HEK293T (cell line): ENCODE results near the gene TLX1.
A peak's percentile ranks its signal among the peaks of the same experiment; 100 is the strongest.
"Not testable (repeated sequence)": the region's sequence is repeated elsewhere in the genome, so short reads cannot be mapped to it uniquely, and the experiment has no call there.

Source experiments
- CTCF ChIA-PET: fragments of 350-600 bp; formaldehyde crosslinking; extraction: SDS; loops from one replicate; lab custom pipeline; 2021; ENCODE audit warnings: antibody characterized with exemption, inconsistent platforms; lab: Yijun Ruan, JAX
- POLR2A ChIA-PET: fragments of 350-600 bp; formaldehyde crosslinking; extraction: SDS; loops from one replicate; lab custom pipeline; 2020; ENCODE audit warnings: antibody characterized with exemption, inconsistent platforms; lab: Yijun Ruan, JAX
- DNase-seq: peaks from one replicate; pipeline ENCODE4 v3.0.0; 2012; ENCODE audit warnings: mixed read lengths; ENCODE audit errors: extremely low spot score
- ARNT ChIP-seq: fragments of 450-650 bp; IDR thresholded peaks from 2 replicates; pipeline ENCODE4 v1.6.1; 2017; ENCODE audit warnings: mild to moderate bottlenecking
- BHLHE40 ChIP-seq: fragments of 450-650 bp; IDR thresholded peaks from 2 replicates; pipeline ENCODE4 v1.6.1; 2016; ENCODE audit warnings: mild to moderate bottlenecking, moderate library complexity, borderline replicate concordance
- CTBP1 ChIP-seq: fragments of 450-650 bp; IDR thresholded peaks from 2 replicates; pipeline ENCODE4 v1.6.1; 2016; ENCODE audit warnings: borderline replicate concordance
- ELF4 ChIP-seq: fragments of 450-650 bp; IDR thresholded peaks from 2 replicates; pipeline ENCODE4 v1.6.1; 2017; ENCODE audit warnings: antibody characterized with exemption
- FOXA1 ChIP-seq: fragments of 450-650 bp; IDR thresholded peaks from 2 replicates; pipeline ENCODE4 v1.6.1; 2016; ENCODE audit warnings: mild to moderate bottlenecking
- FOXK2 ChIP-seq: fragments of 450-650 bp; IDR thresholded peaks from 2 replicates; pipeline ENCODE4 v1.6.1; 2016; ENCODE audit warnings: mild to moderate bottlenecking
- FOXM1 ChIP-seq: fragments of 450-650 bp; IDR thresholded peaks from 2 replicates; pipeline ENCODE4 v1.6.1; 2017; ENCODE audit warnings: mild to moderate bottlenecking, borderline replicate concordance
- HDGF ChIP-seq: fragments of 450-650 bp; IDR thresholded peaks from 2 replicates; pipeline ENCODE4 v1.6.1; 2017; ENCODE audit warnings: antibody characterized with exemption, borderline replicate concordance
- L3MBTL2 ChIP-seq: fragments of 450-650 bp; conservative IDR thresholded peaks from 2 replicates; pipeline ENCODE4 v1.6.1; 2016; ENCODE audit warnings: mild to moderate bottlenecking
- LEF1 ChIP-seq: fragments of 450-650 bp; IDR thresholded peaks from 2 replicates; pipeline ENCODE4 v1.6.1; 2017; ENCODE audit warnings: mild to moderate bottlenecking, borderline replicate concordance
- NFRKB ChIP-seq: fragments of 450-650 bp; IDR thresholded peaks from 2 replicates; pipeline ENCODE4 v1.6.1; 2016; ENCODE audit warnings: mild to moderate bottlenecking, moderate library complexity
- PKNOX1 ChIP-seq: fragments of 450-650 bp; IDR thresholded peaks from 2 replicates; pipeline ENCODE4 v1.6.1; 2016
- SP1 ChIP-seq: fragments of 450-650 bp; IDR thresholded peaks from 2 replicates; pipeline ENCODE4 v1.6.1; 2017
- SUZ12 ChIP-seq: fragments of 450-650 bp; IDR thresholded peaks from 2 replicates; pipeline ENCODE4 v1.6.1; 2016; ENCODE audit warnings: mild to moderate bottlenecking
- TARDBP ChIP-seq: fragments of 450-650 bp; IDR thresholded peaks from 2 replicates; pipeline ENCODE4 v1.6.1; 2016
- ZNF384 ChIP-seq: fragments of 450-650 bp; IDR thresholded peaks from 2 replicates; pipeline ENCODE4 v1.6.1; 2016

The TLX1 gene

DNA sequence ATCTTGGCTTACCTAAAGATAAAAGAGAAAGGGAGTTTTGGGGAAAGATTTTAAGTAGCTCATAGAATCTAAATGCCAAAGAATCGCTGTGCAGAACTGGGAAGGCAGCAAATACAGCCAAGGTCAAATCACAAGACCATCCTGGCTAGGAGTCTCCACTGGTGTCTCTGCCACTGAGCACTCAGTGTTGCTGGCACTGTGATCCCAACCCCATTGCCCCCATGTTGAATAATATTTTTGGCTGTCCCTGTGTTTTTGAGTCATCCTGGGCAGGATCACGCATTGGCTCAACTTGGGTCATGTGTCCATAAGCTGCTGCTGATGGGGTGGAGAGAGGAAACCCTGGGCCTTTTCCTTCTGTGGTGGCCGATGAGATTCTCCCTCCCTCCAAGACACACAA is 21.2 kb downstream of the TLX1 start:
- TF ChIP-seq SUZ12 (no peak), FOXK2 (no peak), NFRKB (no peak), PKNOX1 (no peak), ZNF384 (no peak), L3MBTL2 (no peak), FOXA1 (no peak)
- no peak for DNase-seq
- POLR2A ChIA-PET = no interaction called here
- CTCF ChIA-PET = interaction anchor here (1.7 to 4.7 kb wide), 3 partner anchors 9 to 102 kb away, joined by 5 to 21 read pairs (median 7); no protein-coding TSS in a partner anchor

DNA sequence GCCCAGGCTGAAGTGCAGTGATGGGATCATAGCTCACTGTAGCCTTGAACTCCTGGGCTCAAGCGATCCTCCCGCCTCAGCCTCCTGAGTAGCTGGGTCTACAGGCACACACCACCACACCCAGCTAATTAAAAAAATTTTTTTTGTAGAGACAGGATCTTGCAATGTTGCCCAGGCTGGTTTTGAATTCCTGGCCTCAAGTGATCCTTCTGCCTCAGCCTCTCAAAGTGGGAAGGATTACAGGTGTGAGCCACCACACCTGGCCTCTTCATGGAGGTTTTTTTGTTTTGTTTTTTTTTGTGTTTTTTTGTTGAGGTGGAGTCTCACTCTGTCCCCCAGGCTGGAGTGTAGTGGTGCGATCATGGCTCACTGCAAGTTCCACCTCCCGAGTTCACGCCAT is 23.4 kb downstream of the TLX1 start:
- POLR2A ChIA-PET, DNase-seq: not testable (repeated sequence)
- CTCF ChIA-PET = interaction anchor here (0.7 to 4.7 kb wide), 2 partner anchors 12 to 93 kb away, joined by 7 to 21 read pairs; partner anchors contain the start of gene KAZALD1

- ChIA-PET CTCF (interaction anchor here (1.3 kb wide), 1 partner anchor 60 kb away, joined by 3 read pairs; no protein-coding TSS in a partner anchor), POLR2A (interaction anchor here (0.8 kb wide), 1 partner anchor 89 kb away, joined by 3 read pairs; no protein-coding TSS in a partner anchor)
- TF ChIP-seq LEF1 (no peak), SP1 (no peak), TARDBP (no peak), NFRKB (no peak), ZNF384 (no peak), CTBP1 (no peak)
- no peak for DNase-seq
Observed at GRCh38 chr10:101155896-101156295, 24.8 kb downstream of the TLX1 start.

DNA sequence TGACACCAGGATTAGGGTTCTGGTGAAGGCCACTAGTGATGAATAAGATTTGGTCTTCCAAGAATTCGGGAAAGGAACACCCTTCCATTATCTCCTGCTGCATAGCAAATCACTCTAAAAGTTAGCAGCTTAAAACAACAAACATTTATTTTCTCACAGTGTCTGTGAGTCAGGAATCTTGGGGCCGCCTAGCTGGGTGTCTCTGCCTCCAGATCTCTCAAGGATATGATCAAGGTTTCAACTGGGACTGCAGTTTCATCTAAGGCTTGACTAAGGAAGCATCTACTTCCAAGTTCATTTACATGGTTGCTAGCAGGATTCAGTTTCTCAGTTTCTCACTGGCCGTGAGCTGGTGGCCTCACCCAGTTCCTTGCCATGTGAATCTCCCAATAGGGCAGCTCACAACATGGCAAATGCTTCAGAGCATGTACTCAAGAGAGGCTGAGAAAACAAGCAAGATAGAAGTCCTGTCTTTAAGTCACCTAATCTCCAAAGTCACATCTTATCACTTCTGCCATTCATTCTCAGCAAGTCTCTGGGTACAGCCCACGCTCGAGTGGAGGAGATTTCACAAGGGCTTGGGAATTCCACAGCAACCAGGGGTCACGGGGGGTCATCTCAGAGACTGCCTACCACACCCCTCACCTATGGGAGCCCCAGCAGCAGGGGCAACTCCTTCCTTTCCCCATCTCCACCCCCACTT is 26.8 kb downstream of the TLX1 start:
- POLR2A ChIA-PET = interaction anchor here (0.6 to 1.1 kb wide), 2 partner anchors 9 to 15 kb away, joined by 3 read pairs; no protein-coding TSS in a partner anchor
- no peak for DNase-seq
- TF ChIP-seq HDGF (no peak), ELF4 (no peak)
- CTCF ChIA-PET = interaction anchor here (0.6 to 1.5 kb wide), 5 partner anchors 16 to 412 kb away, joined by 3 to 6 read pairs (median 3); no protein-coding TSS in a partner anchor

DNA sequence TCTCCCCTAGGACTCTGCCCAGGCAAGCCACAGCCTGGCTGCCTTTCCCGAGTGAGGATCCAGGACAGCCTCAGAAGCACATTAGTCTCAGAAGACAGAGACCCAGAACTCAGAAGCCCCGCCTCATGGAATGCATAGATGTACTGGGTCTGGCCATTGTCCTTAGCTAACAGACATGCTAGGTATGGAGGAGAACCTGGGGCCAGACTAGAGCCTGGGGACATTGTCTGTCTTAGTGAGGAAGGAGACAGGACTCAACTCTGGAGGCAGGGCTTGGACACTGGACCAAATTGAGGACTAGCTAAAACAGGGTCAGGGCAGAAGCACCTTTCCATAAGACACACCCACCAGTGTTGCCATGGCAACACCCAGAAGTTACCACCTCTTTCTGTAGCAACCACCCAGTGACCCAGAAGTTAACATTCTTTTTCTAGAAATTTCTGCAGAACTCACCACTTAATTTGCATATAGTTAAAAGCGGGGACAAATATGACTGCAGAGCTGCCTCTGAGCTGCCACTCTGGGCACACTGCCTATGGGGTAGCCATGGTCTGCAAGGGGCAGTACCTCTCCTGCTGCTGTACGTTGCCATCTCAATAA is 27.5 kb downstream of the TLX1 start:
- ChIA-PET POLR2A (no interaction called here), CTCF (interaction anchor here (0.8 to 1.5 kb wide), 2 partner anchors 17 to 308 kb away, joined by 3 to 6 read pairs; no protein-coding TSS in a partner anchor)
- TF ChIP-seq SUZ12 (no peak), FOXM1 (no peak), FOXK2 (no peak), ZNF384 (no peak), CTBP1 (no peak), FOXA1 (no peak), PKNOX1 (no peak), BHLHE40 (no peak), SP1 (no peak), ELF4 (no peak), TARDBP (no peak), ARNT (no peak)
- no peak for DNase-seq

DNA sequence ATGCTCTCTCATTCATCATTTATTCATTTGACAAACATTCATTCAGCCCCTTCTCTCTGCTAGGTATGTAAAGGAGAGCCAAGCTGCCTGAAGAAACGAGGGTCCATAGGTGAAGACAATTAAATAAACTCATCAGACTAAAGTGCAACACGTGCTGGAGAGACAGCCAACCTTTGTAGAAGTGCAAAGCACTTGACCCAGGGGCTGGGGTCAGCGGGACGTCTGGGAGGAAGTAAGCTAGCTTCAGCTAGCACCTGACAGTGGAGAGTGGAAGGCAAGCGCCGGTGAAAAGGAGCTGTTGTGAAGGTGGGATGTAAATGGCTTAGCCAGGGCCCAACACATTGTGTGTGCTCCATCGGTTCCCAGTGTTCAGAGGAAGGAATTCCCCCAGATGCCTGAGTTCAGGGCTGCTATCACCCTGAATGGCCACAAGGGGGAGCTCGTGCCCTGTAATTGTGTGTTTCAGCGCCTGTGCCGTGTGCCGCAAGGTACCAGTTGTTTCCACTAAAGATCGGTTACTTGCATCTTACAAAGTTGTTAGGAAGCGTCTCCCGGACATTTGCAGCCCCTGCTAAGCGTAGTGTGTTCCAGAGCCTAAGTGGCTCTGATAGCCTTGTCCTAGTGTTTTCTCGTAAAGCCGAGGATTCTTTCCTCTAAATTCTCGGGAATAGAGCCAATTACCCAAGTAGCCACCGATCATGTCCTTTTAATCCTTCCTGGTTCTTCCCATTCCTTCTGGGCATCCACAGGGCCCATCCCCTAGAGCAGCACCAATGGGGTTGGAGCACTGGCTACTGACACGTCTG is 30.6 kb downstream of the TLX1 start:
- ChIA-PET CTCF (interaction anchor here (0.6 to 1.7 kb wide), 11 partner anchors 10 to 594 kb away, joined by 3 to 9 read pairs (median 3); no protein-coding TSS in a partner anchor), POLR2A (no interaction called here)
- TF ChIP-seq HDGF = no peak
- peak; percentile 53; the same call in 1 of the 2 replicates for TF ChIP-seq FOXM1
- DNase-seq = peak; percentile 93

DNA sequence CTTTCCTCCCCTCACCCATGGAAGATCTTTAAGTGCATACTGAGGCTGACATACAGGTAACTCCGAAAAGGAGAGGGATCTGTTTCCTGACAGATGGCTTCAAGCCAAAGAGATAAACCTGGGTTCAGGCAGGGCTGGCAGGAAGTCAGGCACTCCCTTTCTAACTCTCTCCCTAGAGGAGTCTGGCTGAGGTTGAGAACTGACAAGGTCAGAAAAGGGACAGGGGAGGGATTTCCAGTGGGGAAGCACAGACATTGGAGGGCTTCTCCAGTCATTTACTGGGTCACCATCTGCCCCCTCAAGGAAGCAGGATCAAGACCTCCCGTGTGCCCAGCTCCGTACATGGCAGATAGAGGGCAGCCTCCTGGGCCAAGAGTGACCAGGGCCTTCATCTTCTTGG is 31.6 kb downstream of the TLX1 start:
- no peak for TF ChIP-seq ZNF384
- no peak for TF ChIP-seq BHLHE40
- TF ChIP-seq FOXM1 = no peak
- TF ChIP-seq CTBP1 = no peak
- no peak for TF ChIP-seq ELF4
- TF ChIP-seq L3MBTL2 = no peak
- TF ChIP-seq FOXA1 = no peak
- TF ChIP-seq SP1 = no peak
- TF ChIP-seq PKNOX1 = no peak
- no peak for TF ChIP-seq LEF1
- no peak for TF ChIP-seq NFRKB
- no peak for TF ChIP-seq TARDBP
- no peak for TF ChIP-seq FOXK2
- TF ChIP-seq HDGF = no peak
- no peak for TF ChIP-seq SUZ12
- ChIA-PET CTCF (no interaction called here), POLR2A (no interaction called here)
- peak; percentile 6 for DNase-seq
